Activated naive CD4-positive, alpha-beta T cell (primary cell): ENCODE measurements around the gene ARHGAP42.
"Not testable (repeated sequence)": the region's sequence is repeated elsewhere in the genome, so short reads cannot be mapped to it uniquely, and the experiment has no call there.

Source experiments
- DNase-seq, 4 experiments: peaks; one replicate each; lab custom pipeline; 2025; lab: John Stamatoyannopoulos, UW

The ARHGAP42 gene, protein sequence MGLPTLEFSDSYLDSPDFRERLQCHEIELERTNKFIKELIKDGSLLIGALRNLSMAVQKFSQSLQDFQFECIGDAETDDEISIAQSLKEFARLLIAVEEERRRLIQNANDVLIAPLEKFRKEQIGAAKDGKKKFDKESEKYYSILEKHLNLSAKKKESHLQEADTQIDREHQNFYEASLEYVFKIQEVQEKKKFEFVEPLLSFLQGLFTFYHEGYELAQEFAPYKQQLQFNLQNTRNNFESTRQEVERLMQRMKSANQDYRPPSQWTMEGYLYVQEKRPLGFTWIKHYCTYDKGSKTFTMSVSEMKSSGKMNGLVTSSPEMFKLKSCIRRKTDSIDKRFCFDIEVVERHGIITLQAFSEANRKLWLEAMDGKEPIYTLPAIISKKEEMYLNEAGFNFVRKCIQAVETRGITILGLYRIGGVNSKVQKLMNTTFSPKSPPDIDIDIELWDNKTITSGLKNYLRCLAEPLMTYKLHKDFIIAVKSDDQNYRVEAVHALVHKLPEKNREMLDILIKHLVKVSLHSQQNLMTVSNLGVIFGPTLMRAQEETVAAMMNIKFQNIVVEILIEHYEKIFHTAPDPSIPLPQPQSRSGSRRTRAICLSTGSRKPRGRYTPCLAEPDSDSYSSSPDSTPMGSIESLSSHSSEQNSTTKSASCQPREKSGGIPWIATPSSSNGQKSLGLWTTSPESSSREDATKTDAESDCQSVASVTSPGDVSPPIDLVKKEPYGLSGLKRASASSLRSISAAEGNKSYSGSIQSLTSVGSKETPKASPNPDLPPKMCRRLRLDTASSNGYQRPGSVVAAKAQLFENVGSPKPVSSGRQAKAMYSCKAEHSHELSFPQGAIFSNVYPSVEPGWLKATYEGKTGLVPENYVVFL

DNA sequence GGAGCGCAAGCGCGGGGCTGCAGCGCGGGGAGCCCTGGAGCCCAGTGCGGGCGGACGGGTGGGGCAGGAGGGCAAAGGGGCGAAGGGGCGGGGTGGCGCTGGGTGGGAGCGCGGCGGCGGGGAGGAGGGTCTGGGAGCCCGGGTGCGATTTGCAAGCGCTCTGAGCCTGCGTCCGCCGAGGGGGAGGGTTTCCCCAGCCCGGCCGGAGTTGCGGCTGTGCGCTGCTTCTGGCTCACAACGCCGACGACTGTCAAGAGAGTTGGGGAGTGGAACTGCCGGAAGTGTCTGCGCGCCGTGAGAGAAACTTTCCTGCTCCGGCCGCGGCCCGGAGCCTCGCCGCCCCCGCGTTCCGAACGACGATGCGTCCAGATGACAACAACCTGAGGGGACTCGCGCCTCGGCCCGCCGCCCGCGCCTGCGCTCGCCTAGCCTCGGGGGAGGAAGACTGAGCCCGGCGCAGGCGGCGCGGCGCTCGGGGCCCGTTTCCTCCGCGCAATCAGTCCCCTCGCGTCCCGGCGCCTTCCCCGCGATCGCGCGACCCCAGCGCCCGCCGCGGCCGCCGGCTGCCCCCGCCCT lies at the start of gene ARHGAP42:
Gene ARHGAP42, plus strand, starts transcription at position 235 of the 576 bp plus-strand sequence. CDS start 391 bp downstream, outside the sequence.
- DNase-seq: peak in 1 of 4 experiments; percentile 2

DNA sequence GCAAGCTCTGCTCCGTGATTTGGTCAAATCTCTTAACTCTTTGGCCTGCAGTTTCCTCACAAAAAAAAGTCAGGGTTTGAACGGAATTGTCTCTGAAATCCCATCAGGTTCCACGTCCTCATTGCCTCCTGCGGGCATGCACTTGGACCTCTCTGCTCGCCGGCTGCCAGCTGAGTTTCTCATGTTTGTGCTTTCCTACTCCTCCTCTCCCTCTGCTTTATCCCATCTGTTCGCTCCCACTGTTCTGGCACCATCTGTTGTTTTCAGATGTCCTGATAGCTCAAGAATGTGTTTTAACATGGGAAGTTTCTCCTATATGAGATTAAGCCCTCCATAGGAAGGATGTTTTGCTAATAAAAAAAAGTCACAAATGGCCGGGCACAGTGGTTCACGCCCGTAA lies 49.4 kb upstream of the ARHGAP42 start:
- no peak for DNase-seq

DNA sequence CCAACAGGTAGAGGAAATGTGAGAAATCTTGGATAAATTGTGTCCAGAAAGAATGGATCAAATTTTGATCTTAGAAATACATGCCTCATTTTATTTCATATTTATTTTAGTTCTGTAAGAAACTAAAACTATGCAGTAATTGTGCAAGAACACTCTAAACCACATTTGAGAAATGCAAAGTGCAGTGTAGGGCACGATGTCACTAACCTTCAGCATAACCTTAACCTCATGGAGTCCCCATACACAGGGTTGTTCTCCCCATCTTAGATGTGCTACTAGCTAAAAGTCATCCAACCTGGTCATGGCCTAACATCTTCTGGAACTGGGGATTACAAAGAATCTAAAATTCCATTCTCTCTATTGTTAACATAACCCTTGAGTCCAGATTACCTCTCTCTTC lies 48.4 kb upstream of the ARHGAP42 start:
- DNase-seq: no peak

DNA sequence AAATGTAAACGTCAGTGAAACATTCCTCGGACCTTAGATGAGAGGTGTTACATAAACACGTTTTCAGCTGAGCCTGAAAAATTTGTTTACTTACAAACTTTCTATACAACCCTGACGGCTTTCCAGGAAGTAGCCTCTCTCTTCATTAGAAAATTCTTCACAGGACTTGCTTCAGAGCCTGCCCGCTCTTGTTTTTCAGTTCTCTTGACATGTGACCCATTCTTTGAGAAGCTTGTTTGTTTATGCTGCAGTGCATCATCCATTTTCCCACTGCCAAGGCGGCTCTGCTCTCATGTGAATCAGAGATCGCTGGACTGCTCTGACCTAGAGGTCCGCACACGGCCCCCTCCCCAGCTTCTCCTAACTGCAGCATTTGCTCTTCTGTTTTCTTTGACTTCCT lies 47.9 kb upstream of the ARHGAP42 start:
- no peak for DNase-seq

DNA sequence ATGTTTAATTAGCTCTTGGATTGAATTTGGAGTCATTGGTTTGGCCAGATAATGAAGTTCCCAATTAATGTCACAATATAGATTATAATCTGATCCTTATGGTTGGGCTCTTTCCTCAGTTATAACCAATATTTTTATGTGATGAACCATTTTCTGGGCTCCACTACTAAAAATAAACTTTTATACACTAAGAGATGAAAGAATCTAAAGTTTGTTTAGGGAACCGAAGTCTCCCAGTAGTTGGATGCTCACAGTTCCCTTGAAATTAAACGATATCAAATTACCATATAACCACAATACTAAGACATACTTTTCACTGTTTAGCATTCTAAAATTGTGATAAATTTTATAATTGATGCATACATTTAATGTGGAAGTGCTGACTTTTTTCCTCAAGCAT lies 47.0 kb upstream of the ARHGAP42 start:
- no peak for DNase-seq

DNA sequence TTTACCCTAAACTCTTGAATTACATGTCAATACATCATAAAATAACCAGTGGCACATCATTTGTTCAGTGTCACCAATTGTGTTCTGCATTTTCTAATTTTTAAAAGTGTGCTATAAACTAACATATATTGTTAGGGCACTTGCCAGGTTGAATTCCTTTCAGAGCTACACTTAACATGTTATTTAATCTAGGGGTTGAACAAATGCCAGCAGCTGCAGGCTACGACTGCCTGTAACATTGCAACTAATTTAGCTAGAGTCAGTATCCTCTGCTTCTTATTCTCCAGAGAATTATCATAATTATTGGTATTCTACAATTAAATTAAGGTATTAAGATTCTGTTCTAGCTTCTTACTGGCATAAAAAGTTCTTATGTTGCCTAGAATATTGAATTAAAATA lies 46.4 kb upstream of the ARHGAP42 start:
- no peak for DNase-seq

DNA sequence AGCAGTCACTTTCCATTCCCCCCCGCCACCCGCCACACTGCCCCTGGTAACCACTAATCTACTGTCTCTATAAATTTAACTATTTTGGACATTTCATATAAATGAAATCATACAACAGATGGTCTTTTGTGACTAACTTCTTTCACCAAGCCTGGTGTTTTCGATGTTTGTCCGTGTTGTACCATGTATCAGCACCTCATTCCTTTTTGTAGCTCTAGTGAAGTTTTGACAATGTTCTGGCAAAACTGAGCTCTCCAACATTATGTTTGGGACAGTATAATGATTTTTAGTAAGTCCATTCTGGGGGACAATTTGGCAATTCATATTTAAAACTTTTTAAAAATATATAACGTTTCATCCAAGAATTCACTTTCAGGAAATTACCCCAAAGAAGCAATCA lies 45.6 kb upstream of the ARHGAP42 start:
- DNase-seq: no peak

DNA sequence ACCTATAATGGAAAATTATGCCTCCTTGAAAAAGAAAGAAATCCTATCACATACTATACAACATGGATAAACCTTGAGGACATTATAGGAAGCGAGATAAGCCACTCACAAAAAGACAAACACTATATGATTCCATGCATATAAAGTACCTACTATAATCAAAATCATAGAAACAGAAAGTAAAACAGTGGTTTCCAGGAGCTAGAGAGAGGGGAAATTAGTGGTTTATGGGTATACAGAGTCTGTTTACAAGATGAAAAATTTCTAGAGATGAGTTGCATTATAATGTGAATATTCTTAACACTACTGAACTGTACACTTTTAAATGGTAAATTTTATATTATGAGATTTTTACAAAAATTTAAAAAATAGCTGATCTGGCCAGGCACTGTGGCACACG lies 40.5 kb upstream of the ARHGAP42 start:
- DNase-seq: no peak

DNA sequence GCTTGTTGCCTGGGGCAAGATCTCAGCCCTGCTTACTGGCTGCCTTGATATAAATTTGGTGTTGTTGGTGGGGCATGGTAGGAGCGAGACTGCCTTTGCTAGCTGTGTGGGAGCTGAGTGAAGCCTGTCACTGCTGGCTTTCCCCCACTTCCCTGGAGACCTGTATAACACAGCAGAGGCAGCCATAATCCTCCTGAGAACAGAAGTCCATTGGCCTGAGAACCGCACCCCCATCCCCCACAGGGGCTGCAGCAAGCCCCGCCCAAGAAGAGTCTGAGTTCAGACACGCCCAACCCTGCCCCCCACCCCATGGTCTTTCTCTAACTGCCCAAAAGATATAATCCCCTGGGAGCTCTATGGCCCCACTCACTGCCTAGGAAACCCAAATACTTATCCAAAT lies 39.2 kb upstream of the ARHGAP42 start:
- no peak for DNase-seq

DNA sequence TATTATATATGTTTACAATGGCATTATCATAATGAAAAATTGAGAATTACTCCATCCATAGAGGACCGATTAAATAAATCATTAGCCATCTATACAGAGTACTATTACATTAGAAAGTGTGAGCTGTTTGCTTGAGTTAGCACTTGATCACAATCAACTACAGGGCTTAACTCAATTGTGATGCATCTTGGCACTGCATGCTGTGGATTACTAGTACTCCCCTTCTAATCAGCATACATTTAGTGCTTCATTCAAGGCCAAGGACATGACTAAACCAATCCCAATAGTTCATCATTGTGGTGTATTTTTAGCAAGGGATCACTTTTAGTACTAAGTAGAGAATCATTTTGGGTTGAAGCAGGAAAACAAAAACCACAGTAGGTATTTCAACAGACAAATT lies 23.5 kb upstream of the ARHGAP42 start:
- DNase-seq: no peak

DNA sequence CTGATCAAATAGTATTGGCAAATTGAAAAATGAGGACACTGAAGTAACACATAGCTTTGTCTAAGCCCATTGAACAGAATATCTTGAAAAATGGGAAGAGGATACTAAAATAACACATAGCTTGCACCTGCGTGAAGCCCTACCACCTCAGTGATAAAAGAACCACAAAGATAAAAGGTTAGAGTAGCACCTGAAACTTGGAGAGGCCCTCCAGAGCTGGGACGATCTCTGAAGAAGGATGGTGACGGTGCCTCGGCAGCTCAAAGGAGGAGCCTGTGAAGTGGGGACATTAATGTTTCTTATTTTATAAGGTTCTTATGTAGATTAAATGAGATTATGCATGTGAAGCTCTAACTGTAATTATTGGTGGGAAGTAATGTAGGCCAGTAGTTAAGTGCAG lies 23.1 kb upstream of the ARHGAP42 start:
- DNase-seq: no peak

DNA sequence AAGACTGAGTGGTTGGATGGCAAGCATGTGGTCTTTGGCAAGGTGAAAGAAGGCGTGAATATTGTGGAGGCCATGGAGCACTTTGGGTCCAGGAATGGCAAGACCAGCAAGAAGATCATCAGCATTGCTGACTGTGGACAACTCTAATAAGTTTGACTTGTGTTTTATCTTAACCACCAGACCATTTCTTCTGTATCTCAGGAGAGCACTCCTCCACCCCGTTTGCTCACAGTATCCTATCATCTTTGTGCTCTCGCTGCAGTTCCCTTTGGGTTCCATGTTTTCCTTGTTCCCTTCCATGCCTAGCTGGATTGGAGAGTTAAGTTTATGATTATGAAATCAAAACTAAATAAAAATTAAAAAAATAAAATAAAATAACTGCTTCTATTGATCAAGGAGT lies 20.3 kb upstream of the ARHGAP42 start:
- DNase-seq: not testable (repeated sequence)

DNA sequence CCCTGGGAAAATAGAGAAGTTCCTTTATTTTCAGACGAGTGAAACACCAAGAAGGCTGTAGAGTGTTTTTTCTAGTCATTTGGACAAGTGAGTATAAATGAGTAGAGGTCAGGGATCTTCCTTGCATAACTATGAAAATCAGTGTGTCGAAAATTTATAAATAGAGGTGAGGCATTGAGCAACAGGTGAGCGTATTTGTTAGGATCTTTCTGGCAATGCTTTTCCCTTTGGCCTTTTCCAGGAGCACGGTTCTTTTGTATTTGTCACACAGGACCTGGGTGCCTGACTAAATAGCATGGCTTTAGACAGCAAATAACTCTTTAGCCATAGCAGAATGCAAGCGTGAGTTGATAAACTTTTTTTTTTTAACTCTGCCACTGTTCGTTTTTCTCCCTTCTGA lies 19.6 kb upstream of the ARHGAP42 start:
- DNase-seq: no peak

DNA sequence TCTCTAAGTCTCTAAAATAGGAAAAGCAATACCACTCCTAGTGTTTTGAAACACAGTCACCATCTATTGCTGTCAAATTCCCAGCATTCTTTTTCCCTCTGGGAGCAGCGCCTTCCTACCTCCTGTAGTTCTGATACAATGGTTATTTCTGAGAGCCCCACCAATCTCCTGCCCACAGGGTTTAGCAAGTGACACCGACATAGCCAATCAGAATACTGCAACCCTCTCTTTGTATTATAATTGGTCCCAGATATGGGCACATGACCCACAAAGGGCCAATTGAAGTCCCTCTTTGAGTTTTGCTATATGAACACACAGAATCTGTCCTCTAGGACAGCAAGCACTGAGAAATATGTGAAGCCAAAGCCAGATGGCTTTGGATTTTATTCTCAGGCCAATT lies 16.9 kb upstream of the ARHGAP42 start:
- no peak for DNase-seq

DNA sequence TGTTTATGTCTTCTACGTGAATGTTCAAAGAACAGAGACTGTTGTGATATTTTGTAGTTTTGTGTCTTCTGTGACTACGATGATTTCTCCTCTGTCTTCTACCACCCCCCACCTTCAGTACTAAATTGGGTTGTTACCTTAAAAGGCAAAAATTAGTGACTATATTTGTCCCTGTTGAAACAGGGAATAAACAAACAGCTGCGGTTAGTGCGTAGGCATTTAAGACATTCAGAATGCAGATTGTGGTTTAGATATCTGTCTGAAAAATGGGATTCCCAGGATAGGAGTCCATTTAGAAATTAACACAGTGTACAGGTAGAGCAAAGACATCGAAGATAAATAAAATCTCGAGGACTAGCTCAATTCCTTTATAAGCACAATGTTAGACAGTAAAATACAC lies 15.6 kb upstream of the ARHGAP42 start:
- no peak for DNase-seq

DNA sequence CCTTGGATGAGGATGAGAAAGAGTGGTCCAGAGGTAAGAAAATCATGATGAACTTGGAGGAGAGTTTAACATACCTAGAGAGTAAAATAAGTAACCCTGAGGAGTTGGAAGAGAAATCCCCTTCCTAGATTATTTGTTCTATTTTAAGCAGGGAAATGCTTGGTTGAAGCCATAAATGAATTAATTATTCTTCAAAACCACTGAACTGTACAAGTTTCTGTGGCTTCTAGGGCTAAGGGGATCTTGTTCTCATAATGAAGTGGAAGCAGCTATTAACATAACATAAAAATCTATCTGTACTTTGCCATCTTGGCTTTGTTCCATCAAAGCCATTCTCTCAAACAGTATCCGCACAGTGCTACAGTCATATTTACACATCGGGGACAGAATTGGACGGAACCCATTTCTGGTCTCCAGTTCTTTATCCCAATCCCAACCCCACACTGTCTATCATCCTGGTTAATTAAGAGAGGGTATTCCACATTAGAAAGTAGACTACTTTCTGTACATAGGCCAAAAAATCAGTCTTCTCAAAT lies 14.5 kb upstream of the ARHGAP42 start:
- no peak for DNase-seq

DNA sequence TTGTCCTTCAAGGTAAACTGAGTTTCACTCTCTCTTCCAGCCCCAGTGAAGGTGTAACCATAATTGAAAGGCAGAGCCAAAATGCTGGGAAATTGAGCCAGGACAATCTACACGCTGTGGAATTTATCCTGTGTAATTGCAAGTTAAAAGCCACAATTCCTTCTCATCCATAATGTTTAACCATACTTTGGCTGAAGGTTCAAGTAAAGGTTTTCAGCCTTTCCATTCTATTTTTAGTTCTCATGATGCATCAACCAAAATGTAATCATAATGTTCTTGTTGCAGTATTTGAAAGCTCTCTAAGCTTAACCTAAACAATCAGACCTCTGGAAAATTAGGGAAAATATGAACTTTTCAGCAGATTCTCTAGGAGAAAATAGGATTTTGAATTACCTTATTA lies 14.0 kb upstream of the ARHGAP42 start:
- no peak for DNase-seq

DNA sequence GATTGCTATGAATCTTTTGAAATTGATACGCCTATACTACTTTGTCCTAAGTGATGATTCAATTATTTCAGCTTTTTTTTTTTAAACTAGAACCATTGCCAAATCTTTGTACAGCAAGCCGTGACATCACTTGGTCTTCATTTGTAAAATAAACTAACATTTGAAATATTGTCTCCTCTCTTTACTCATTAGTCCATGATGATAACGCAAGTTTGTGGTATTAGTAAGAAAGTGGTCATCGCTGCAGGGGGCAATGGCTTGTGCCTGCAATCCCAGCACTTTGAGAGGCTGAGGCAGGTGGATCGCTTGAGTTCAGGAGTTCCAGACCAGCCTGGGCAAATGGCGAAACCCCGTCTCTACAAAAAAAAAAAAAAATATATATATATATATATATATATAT lies 12.9 kb upstream of the ARHGAP42 start:
- no peak for DNase-seq

DNA sequence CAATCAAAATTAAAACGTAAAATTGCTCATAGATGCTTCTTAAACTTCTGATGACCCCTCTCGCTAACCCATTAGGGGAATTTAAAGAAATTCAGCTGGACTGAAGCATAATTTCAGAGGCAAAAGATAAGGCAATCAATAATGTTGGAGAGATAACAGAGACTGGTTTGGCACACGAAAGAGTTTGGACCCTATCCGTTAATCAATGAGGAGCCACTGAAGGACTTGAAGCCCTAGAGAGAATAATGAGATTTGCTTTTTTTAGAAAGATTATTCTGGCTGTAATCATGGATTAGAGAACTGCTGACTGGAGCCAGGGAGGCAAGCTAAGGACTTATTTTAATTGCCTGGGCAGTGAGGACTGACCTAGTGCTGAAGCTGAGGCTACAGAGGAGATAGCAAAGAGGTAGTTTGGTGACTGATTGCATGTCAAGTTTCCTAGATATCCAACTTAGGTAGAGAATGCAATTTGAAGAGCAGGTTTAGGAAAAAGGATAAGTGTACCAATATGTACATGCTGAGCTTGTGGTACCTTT lies 11.9 kb upstream of the ARHGAP42 start:
- DNase-seq: no peak

DNA sequence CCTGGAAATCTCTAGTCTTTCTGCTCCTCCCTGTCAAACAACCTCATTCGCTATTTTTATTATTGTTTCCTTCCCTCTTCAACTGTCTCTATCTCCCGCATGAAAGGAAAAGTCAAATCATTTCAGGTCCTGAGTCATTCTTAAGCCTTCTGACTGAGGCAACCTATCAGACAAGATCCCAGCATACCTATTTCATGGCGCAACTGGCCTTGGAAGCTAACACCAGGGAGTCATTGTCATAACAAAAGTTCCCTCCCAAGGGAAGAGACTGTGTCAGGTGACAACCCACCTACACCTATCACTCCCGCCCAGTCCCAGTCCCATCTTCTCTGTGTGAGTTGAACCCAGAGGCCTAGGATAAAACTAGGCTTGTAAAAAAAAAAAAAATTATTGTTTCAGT lies 10.2 kb upstream of the ARHGAP42 start:
- no peak for DNase-seq

DNA sequence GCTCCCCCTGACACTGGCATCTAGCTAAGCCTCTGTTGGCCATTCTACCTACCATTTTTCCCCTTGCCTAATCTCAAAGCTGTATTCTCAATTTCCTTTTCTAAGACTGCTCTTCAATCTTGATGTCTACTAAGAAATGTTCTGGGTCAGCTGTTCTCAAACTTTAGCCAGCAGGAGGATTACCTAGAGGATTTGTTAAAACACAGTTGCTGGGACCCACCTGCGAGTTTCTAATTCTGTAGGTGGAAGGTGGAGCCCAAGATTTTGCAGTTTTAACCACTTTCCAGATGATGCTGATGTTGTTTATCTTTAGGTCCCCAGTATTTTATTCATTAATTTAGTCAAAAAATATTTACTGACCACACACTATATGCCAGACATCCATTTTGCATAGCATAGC lies 9.3 kb upstream of the ARHGAP42 start:
- no peak for DNase-seq

DNA sequence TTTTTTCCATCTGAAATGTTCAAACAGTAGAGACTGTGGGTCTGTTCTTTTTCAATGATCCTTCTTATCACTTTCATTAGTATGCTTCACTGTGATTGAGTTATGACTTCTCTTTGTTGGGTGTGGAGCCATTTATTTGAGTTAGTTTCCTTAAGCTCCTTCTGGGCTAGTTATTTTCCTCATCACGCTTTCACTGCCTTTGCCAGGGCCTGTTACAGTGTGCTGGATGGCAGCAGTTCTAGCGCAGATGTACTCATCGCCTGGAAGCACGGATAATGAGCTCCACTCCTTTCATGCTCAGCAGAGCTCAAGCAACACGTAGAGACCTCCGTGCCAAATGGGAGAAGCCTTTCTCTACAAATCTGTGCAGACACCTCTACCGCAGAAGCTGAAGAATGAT lies 7.0 kb upstream of the ARHGAP42 start:
- DNase-seq: no peak
